OCI-LY3 (cell line): ENCODE measurements around the gene PIK3AP1.

Experiments used
- CTCF ChIP-seq: fragments of 200-600, 300-600 bp; sonication (generic); IDR thresholded peaks from 2 replicates; pipeline ENCODE4 v1.5.1; 2014; ENCODE audit warnings: antibody characterized with exemption, low read length, low read depth
- EZH2phosphoT487 ChIP-seq: fragments of 200-600 bp; shearing (Covaris generic); IDR thresholded peaks from 2 replicates; pipeline ENCODE4 v1.6.1; 2018; ENCODE audit warnings: antibody characterized with exemption, mixed run types, low read depth

DNA sequence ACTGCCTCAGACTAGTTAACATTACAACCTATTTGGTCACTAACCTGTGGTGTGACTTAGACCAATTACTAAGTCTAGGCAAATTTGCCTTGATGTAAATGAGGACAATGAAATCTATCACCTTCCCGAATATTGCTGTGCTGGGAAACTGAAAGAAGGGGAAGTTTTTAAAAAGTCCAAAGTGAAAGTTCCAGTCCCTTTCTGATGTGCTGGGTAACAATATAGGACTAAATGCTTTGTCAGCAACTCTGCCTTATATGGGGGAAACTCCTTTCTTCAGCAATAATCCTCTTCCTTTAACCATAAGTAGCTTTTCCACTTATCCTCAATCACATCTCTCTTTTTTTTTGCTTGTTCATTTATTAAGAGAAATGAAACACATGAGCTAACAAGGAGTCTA, 3.9 kb downstream of the PIK3AP1 start:
- no peak for TF ChIP-seq CTCF
- no peak for TF ChIP-seq EZH2phosphoT487
